Progenitor cell of endocrine pancreas (in vitro differentiated cells): ENCODE data around the gene PLA2G4F. TPM values are rescaled to one million over a fixed set of nuclear protein-coding genes. Genes with fewer than 3 reads are reported as not detected.

ENCODE experiments used
- DNase-seq: peaks from one replicate; pipeline ENCODE4 v3.0.0; 2021; ENCODE audit warnings: low spot score; ENCODE audit not compliant: unreplicated experiment
- H3K27ac Mint-ChIP-seq: 2 replicates; pipeline ENCODE4 v1.8.0; 2021; ENCODE audit warnings: mild to moderate bottlenecking, moderate library complexity, mixed read lengths
- H3K27me3 Mint-ChIP-seq: 2 replicates; pipeline ENCODE4 v1.8.0; 2021; ENCODE audit warnings: mixed read lengths
- H3K36me3 Mint-ChIP-seq: 2 replicates; pipeline ENCODE4 v1.8.0; 2022; ENCODE audit warnings: mixed read lengths; ENCODE audit not compliant: insufficient read depth
- H3K4me1 Mint-ChIP-seq: 2 replicates; pipeline ENCODE4 v1.8.0; 2021; ENCODE audit warnings: low read depth, mixed read lengths
- H3K4me3 Mint-ChIP-seq: 2 replicates; pipeline ENCODE4 v1.8.0; 2021; ENCODE audit warnings: low read depth, mild to moderate bottlenecking, moderate library complexity, mixed read lengths
- H3K9me3 Mint-ChIP-seq: 2 replicates; pipeline ENCODE4 v1.8.0; 2021; ENCODE audit warnings: low read depth, mixed read lengths
- CTCF ChIP-seq: fragments of 200-600 bp; sonication (generic); IDR thresholded peaks from one replicate; pipeline ENCODE4 v1.5.0; 2021; ENCODE audit warnings: antibody characterized with exemption, mild to moderate bottlenecking; ENCODE audit not compliant: unreplicated experiment
- total RNA-seq: library from RNA; stranded (reverse); gene quantifications from 2 replicates; pipeline ENCODE4 v1.2.1, GENCODE V29; 2021

PLA2G4F gene
- total RNA-seq, 1 donor from 2014 or later = 0.60 TPM

- no peak for TF ChIP-seq CTCF
- H3K4me1 Mint-ChIP-seq = no peaks in the 10 kb centered on the region
- no peaks in the 10 kb centered on the region for H3K27me3 Mint-ChIP-seq
- H3K27ac Mint-ChIP-seq = peak overlapping the region; percentile 42
- peaks cover 21% of the 10 kb centered on the region for H3K36me3 Mint-ChIP-seq
- no peak for DNase-seq
- H3K9me3 Mint-ChIP-seq = no peaks in the 10 kb centered on the region
- H3K4me3 Mint-ChIP-seq = no peak overlapping the region
Observed at GRCh38 chr15:42178056-42178455, 21.6 kb upstream of the PLA2G4F start.

- TF ChIP-seq CTCF = no peak
- peaks cover 21% of the 10 kb centered on the region for H3K36me3 Mint-ChIP-seq
Observed at GRCh38 chr15:42175671-42176070, 19.2 kb upstream of the PLA2G4F start.

GRCh38 chr15:42172475-42172874 lies 16.0 kb upstream of the PLA2G4F start:
- H3K9me3 Mint-ChIP-seq = no peaks in the 10 kb centered on the region
- no peak for DNase-seq
- no peaks in the 10 kb centered on the region for H3K27me3 Mint-ChIP-seq
- no peak overlapping the region for H3K4me3 Mint-ChIP-seq
- TF ChIP-seq CTCF = no peak
- H3K27ac Mint-ChIP-seq = no peak overlapping the region
- no peaks in the 10 kb centered on the region for H3K4me1 Mint-ChIP-seq
- peaks cover 20% of the 10 kb centered on the region for H3K36me3 Mint-ChIP-seq

More at GRCh38 chr15:42175671-42176070, 19.2 kb upstream of the PLA2G4F start:
- no peaks in the 10 kb centered on the region for H3K4me1 Mint-ChIP-seq
- no peak overlapping the region for H3K27ac Mint-ChIP-seq
- H3K4me3 Mint-ChIP-seq = no peak overlapping the region
- no peaks in the 10 kb centered on the region for H3K9me3 Mint-ChIP-seq
- DNase-seq = no peak
- H3K27me3 Mint-ChIP-seq = no peaks in the 10 kb centered on the region

GRCh38 chr15:42171795-42172194 lies 15.4 kb upstream of the PLA2G4F start:
- Mint-ChIP-seq H3K27me3 (no peaks in the 10 kb centered on the region), H3K4me3 (no peak overlapping the region), H3K27ac (no peak overlapping the region), H3K9me3 (no peaks in the 10 kb centered on the region), H3K4me1 (no peaks in the 10 kb centered on the region), H3K36me3 (peaks cover 23% of the 10 kb centered on the region)
- DNase-seq = no peak
- no peak for TF ChIP-seq CTCF

GRCh38 chr15:42171122-42171521 lies 14.7 kb upstream of the PLA2G4F start:
- no peaks in the 10 kb centered on the region for H3K4me1 Mint-ChIP-seq
- H3K4me3 Mint-ChIP-seq = no peak overlapping the region
- no peak for TF ChIP-seq CTCF
- no peak overlapping the region for H3K27ac Mint-ChIP-seq
- H3K9me3 Mint-ChIP-seq = no peaks in the 10 kb centered on the region
- H3K36me3 Mint-ChIP-seq = peaks cover 23% of the 10 kb centered on the region
- DNase-seq = no peak
- H3K27me3 Mint-ChIP-seq = no peaks in the 10 kb centered on the region
